Measurements from ENCODE around the gene PCED1B.

PCED1B gene

GRCh38 chr12:47123730-47124129 is 44.3 kb downstream of the PCED1B start:
- DNase-seq: no peak

- DNase-seq: no peak
Measured at GRCh38 chr12:47124451-47124850, 45.0 kb downstream of the PCED1B start.

- DNase-seq: no peak
Measured at GRCh38 chr12:47126246-47126645, 46.8 kb downstream of the PCED1B start.

- no peak for DNase-seq
Measured at GRCh38 chr12:47131011-47131410, 51.6 kb downstream of the PCED1B start.

GRCh38 chr12:47134005-47134404 is 54.6 kb downstream of the PCED1B start:
- DNase-seq: no peak

GRCh38 chr12:47135578-47135977 is 56.2 kb downstream of the PCED1B start:
- DNase-seq: no peak

GRCh38 chr12:47139000-47139681 is 59.7 kb downstream of the PCED1B start:
- no peak for DNase-seq

- no peak for DNase-seq
Measured at GRCh38 chr12:47141459-47141858, 62.0 kb downstream of the PCED1B start.

GRCh38 chr12:47144769-47145168 is 65.3 kb downstream of the PCED1B start:
- no peak for DNase-seq

GRCh38 chr12:47145188-47145587 is 65.8 kb downstream of the PCED1B start:
- DNase-seq: no peak

GRCh38 chr12:47147739-47148138 is 68.3 kb downstream of the PCED1B start:
- DNase-seq: no peak

GRCh38 chr12:47149146-47149545 is 69.7 kb downstream of the PCED1B start:
- no peak for DNase-seq

GRCh38 chr12:47152095-47152494 is 72.7 kb downstream of the PCED1B start:
- DNase-seq: no peak

- no peak for DNase-seq
Measured at GRCh38 chr12:47155457-47156166, 76.2 kb downstream of the PCED1B start.

GRCh38 chr12:47156167-47156736 is 76.8 kb downstream of the PCED1B start:
- no peak for DNase-seq

- DNase-seq: no peak
Measured at GRCh38 chr12:47158792-47159191, 79.4 kb downstream of the PCED1B start.

- DNase-seq: no peak
Measured at GRCh38 chr12:47159348-47159747, 79.9 kb downstream of the PCED1B start.

GRCh38 chr12:47160316-47161244 is 81.2 kb downstream of the PCED1B start:
- no peak for DNase-seq

GRCh38 chr12:47164116-47164515 is 84.7 kb downstream of the PCED1B start:
- DNase-seq: no peak

- DNase-seq: no peak
Measured at GRCh38 chr12:47164724-47165439, 85.5 kb downstream of the PCED1B start.

GRCh38 chr12:47165934-47166333 is 86.5 kb downstream of the PCED1B start:
- no peak for DNase-seq

GRCh38 chr12:47166365-47166764 is 86.9 kb downstream of the PCED1B start:
- no peak for DNase-seq
